GM21786 (cell line): ENCODE results near the gene ABHD14A.
"Not testable (repeated sequence)": the region's sequence is repeated elsewhere in the genome, so short reads cannot be mapped to it uniquely, and the experiment has no call there.

ENCODE experiments used
- ATAC-seq: cut with Tn5 transposase; IDR thresholded peaks from one replicate; pipeline ENCODE4 v1.9.1; 2021; ENCODE audit not compliant: unreplicated experiment

Gene ABHD14A

GRCh38 chr3:51974963-51975851, at the start of gene ABHD14A:
ABHD14A (plus strand) TSS chr3:51975064; CDS start chr3:51975136, 72 bp downstream.
- peak; percentile 36 for ATAC-seq

DNA sequence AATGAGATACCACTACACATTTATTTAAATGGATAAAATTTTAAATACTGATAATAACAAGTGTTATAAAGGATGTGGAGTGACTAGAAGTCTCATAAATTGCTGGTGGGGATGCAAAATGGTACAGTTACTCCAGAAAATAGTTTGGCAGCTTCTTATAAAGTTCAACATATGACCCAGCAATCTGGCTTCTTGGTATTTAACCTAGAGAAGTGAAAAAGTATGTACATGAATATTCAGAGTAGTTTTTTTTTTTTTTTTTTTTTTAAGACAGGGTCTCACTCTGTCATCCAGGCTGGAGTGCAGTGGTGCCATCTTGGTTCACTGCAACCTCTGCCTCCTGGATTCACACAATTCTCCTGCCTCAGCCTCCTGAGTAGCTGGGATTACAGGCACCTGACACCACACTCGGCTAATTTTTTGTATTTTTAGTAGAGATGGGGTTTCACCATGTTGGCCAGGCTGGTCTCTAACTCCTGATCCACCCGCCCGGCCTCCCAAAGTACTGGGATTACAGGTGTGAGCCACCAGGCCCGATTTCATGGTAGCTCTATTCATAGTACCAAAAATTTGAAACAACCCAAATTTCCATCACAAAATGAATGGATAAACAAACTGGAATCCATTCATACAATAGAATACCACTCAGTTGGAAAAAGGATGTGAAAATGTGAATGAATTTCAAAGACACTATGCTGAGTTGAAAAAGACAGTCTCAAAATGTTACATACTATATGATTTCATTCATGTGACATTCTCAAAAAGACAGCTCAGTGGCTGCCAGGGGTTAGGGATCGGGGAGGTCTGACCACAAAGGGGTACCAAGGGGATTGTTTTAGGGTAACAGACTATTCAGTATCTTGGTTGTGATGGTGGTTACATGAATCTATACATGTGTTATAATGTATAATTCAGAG, 47.5 kb upstream of the ABHD14A start:
- ATAC-seq: no peak

DNA sequence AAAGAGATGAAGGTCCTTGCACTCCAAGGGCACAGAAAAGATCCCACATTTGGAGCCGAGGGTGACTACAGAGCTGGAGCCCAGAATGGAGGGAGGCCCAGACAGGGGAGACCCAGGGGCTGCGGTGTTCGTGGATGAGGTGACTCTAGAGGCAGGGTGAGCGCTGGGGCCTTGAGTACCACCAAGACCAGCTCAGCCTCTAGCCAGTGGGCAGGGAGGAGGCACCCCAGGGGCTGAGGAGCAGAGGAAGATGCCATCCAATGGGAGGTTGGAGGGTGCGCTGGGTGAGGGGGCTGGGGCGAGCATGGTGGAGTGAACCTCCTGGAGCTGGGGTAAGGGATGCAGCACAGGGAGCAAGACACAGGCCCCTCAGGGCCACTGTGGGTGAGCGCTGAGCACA, 46.4 kb upstream of the ABHD14A start:
- ATAC-seq: no peak

GRCh38 chr3:51928981-51929380, 45.9 kb upstream of the ABHD14A start:
- not testable (repeated sequence) for ATAC-seq

DNA sequence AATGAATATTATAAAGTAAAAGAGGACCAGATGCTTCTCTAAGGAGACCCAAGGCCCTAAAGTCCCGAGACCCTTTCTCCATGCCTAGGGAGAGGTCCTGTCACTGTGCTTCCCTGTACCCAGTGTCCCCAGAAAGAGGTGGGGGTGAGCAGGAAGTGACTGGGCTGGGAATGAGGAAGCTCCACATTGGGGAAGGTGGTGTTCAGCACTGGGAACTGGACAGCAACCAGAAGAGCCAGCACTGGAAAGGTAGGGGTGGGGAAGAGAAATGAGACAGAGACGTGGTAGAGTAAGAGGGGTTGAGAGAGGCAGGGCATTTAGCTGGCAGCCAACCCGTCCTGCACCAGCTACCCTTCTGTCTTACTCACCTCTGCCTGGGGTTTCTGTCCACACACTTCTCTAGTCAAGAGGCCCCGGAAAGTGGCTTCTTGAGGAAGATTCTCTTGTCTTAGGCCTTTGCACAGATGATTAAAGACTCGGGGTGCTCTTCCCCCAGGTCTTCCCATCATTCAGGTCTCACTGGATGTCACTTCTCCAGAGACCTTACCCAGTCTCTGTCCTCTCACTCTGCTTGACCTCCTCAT, 45.4 kb upstream of the ABHD14A start:
- no peak for ATAC-seq

GRCh38 chr3:51930439-51930838, 44.4 kb upstream of the ABHD14A start:
- no peak for ATAC-seq

- ATAC-seq: no peak
These were observed 43.1 kb upstream of the ABHD14A start for GRCh38 chr3:51931756-51932155.

GRCh38 chr3:51932471-51933370, 42.1 kb upstream of the ABHD14A start:
- no peak for ATAC-seq

DNA sequence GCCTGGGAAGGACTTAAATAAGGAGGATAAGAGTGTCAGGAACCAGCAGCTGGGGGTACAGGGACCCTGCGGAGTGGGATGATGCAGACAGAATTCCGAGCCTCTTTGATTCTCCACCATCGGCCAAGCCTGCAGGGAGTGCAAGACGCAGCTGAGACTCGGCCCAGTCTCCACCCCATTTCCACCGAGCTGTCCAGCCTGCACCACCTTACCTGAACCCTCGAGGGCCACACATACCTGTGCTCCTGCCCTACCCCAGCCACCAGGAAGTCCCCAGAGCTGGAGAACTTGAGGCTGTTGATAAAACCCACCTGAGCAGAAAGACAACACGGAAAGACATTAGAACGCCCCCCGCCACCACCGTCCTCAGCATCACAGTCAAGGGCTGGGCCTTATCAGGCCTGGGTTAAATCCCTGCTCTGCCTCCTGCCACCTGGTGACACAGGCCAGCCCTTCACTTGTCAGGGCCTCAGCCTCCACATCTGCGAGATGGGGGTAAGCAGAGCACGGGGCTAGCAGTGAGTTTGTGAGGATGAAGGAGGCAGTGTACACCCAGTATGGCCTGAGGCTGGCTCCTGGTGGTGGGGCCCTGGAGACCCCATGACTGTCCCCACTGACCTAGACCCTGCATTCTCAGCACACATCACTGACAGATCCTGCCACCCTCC, 41.3 kb upstream of the ABHD14A start:
- ATAC-seq: no peak

DNA sequence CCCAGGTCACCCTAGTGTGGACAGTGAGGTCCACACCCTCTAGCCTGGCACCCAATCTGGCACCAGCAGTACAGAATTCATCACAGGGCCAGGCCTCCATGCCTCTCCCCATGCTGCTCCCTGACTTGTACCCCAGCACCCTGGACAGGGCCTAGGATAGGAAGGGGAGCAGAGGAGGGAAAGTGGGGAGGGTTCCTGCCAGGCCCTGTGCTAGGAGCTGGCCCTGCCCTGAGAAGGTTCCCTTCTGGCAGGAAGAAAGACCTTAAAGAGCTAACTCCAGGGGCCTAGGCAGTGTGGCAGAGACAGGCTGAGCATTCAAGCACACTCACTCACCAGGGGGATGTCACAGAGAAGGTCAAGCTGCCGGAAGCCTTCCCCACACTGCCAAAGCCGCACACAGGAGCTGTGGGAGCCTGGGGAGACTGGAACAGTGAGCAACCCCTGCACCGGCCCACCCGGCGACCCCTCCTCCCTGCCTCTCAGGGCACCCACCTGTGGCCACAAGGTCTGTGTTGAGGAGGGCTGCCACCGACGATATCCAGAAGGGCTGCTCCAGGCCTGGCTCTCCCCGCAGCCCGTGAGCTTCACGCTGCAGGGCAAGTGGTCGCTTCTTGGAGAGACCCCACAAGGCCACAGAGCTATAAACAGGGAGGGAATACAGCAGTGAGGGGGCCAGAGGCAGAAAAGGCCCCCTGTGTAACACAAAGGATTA, 40.6 kb upstream of the ABHD14A start:
- no peak for ATAC-seq

DNA sequence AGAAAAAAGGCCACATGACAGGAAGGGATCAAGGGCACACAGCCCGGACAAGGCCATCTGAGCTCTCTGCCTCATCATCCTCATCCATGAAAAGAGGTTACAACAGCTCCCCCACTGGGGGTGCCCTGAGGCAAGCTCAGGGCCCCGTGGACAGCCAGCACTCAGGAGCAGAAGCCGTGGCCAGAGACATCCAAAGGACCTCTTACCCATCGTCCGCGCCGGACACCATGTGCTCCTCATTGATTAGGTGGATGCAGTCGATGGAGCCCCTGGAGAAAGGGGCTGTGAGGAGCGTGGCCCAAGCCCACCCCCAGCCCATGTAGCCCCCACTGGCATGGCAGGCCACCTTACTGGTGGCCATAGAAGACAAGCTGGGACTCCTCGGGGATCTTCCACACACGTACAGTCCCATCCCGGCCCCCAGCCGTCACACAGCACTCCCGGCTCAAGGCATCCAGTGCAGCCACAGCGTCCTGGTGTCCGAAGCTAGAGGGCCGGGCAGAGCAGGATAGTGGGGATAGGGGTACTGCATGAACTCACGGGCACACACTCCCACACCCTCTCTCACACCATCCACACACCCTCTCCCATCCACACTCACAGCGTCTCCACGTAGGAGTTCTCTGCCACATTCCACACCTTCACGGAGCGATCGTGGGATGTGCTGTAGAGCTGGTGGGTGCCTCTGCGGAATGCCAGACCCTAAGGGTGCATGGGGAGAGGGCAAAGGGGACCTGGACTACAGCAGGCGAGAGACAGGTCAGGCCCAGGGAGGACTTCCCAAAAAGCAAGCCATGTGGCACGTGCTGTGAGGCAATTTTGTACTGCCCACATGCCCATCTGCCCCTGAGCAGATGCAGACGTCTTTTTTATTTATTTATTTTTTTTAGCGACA, 39.6 kb upstream of the ABHD14A start:
- ATAC-seq: no peak

GRCh38 chr3:51935886-51936755, 38.7 kb upstream of the ABHD14A start:
- no peak for ATAC-seq

DNA sequence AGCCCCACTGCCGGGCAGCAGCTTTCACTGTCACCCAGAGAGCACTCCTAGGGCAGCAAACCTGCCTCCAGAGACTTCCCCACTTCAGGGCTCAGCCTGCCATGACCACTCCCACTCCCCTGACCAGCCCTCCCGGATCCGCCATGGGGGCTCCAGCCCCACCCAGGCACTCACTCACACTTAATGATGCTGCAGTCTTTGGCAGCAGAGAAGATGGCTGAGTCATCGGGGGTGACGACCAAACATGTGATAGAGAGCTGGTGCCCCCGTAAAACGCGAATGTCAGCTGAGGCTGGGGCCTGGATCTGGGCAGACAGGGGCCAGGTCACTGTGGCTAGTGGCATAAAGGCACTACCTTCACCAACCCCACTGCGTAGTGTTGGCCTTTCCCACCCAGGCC, 37.9 kb upstream of the ABHD14A start:
- ATAC-seq: no peak

GRCh38 chr3:51937611-51938450, 37.0 kb upstream of the ABHD14A start:
- ATAC-seq: no peak

DNA sequence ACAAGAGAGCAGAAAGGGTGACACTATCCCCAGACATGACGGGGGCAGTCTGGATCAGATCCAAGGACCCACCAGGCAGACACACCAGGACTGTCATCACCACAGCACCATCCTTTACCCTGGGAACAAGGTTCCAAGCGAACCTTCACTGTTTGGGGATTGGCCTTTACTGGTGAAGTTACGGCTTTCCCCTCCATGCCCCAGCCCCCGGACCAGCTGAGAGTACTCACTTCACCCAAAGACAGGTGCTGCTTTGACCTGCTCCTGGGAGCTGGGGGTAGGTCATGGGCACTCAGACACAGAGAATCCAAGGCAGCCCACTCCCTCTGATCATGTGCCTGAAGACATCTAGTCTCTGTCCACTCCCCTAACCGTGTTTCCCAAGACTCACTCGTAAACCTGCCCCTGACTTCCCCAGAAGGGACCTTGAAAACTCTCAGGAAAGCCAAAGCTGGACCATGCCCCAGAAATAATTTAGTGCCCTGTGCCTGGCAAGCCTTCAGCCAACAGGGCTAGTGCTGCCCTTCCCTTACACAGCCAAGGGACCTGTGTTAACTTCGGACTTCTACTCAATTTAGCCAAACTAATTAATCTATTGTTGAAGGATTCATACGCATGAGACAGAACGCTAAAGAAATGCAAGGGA, 36.0 kb upstream of the ABHD14A start:
- ATAC-seq: no peak
